ENCODE data around the gene FBXW12.

Gene FBXW12

DNA sequence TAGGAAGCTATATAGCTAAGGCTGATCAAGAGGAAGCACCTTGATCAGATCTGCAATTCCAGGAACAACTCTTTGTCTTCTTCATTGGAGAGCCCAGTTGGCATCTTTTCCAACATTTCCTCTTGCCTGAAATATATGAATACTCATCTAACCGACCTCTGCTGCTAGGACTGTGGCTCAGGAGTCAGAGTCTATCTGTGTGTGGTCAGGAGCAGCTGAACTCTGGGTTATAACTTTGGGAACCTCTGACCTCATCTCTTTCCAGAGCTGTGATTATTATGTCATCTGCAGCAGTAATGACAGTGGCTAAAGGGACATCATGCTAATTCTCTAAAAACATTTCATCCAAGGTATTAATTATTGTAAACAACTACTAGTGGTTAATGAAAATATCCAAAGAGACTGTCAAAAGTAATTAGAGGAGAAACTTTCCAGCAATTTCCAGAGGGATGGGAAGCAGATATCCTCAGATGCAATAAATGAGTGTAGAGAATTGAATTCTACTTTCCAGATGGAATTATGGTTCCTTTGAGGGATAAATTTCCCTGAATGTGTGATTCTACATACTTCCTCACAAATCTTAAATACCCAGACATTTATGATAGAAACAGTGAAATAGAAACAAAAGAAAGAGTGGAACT lies 27.0 kb upstream of the FBXW12 start:
- TF ChIP-seq, protein P1, sequence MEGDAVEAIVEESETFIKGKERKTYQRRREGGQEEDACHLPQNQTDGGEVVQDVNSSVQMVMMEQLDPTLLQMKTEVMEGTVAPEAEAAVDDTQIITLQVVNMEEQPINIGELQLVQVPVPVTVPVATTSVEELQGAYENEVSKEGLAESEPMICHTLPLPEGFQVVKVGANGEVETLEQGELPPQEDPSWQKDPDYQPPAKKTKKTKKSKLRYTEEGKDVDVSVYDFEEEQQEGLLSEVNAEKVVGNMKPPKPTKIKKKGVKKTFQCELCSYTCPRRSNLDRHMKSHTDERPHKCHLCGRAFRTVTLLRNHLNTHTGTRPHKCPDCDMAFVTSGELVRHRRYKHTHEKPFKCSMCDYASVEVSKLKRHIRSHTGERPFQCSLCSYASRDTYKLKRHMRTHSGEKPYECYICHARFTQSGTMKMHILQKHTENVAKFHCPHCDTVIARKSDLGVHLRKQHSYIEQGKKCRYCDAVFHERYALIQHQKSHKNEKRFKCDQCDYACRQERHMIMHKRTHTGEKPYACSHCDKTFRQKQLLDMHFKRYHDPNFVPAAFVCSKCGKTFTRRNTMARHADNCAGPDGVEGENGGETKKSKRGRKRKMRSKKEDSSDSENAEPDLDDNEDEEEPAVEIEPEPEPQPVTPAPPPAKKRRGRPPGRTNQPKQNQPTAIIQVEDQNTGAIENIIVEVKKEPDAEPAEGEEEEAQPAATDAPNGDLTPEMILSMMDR (conservative IDR thresholded peaks at IDR 0.05; ENCODE audit: low read depth): no peak
- ChIA-PET POLR2A (ENCODE audit: low non-redundant PET) (no interaction called here), CTCF (no interaction called here)
- no peak overlapping the region for H3K27ac ChIP-seq
- DNase-seq (ENCODE audit: low spot score): no peak

DNA sequence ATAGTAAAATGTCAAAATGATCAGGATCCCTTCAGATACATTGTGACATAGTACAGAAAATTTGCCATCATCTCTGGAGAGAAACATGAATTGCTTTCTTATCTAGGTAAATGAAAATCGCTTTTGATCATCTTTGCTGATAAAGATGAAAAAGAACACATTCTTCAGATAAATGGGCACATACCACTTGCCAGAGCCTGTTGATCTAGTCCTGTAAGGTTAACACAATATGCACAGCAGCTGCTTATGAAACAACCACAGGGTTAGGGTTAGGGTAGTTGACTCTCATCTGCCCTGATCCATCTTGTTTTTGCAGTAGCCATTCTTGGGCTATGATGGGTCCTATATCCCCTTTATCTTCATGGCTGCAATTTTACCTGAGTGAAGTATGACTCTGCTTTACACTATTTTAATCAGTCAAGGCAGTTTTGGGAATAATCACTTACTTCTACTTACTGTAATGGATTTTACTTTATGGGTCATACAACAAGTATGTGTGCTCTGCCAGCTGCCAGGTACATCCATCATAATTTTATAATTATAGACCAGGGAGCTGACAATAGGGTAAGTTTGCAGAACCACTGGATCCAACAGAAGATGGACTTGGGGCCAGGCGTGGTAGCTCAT lies 26.0 kb upstream of the FBXW12 start:
- DNase-seq (ENCODE audit: low spot score): no peak
- POLR2A ChIA-PET (ENCODE audit: low non-redundant PET): no interaction called here
- CTCF ChIA-PET: no interaction called here
- no peak overlapping the region for H3K27ac ChIP-seq
- TF ChIP-seq, protein P1 (conservative IDR thresholded peaks at IDR 0.05; ENCODE audit: low read depth): no peak

DNA sequence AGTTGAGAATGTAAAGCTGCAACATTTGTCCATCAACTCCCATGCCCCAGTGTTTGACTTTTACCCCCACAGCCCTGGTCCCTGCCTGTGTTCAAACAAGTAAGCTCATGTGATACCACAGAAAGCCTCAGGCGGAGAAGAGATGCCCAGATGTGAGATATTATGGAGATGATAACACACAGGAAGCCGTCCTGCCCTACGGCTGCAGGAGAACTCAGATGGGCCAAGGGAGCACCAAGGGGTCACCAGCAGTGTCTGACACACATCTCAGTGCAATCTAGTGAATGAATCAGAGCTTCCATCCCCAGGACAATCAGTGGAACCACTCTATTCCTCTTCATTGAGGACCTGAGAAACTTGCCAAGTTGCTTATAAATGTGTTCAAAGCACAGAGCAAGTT lies 24.5 kb upstream of the FBXW12 start:
- no peak overlapping the region for H3K27ac ChIP-seq
- DNase-seq (ENCODE audit: low spot score): no peak
- CTCF ChIA-PET: no interaction called here
- POLR2A ChIA-PET (ENCODE audit: low non-redundant PET): no interaction called here
- TF ChIP-seq, protein P1 (conservative IDR thresholded peaks at IDR 0.05; ENCODE audit: low read depth): no peak

DNA sequence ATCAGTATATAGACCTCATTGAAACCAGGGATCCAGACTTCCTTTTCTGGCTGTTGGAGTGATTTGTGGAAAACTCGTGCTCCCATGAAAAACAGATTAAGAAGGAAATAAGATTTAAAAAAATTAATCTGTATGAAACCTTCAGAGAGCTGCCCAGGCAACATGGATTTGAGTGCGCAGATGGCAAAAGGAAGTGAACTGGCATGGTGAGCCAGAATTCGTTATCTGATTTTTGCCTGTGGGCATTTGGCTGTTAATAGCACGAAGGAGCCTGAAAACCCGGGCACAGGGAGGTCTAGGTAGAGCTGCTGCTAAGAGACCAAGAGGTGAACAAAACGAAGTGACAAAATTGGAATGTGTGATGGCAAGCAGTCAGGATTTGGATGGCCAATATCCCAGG lies 19.5 kb upstream of the FBXW12 start:
- ChIA-PET POLR2A (ENCODE audit: low non-redundant PET) (no interaction called here), CTCF (no interaction called here)

DNA sequence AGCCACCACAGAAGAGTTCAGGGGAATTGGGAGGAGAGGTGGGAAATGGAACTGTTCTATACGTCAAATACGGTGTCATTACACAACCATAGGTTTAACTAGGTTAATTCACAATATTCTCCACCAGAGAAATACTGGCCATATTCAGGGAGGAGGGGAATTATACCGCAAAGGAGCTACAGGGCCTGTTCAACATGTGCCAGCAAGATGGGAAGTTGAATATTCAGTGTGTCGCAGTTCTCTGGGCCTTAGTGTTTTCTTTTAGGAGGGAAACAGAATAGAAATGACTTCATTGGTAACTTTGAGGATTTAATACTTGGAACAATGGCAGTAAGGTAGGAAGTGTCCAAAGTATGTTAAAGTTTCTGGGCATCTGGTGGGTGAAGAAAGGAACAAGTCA lies 18.0 kb upstream of the FBXW12 start:
- no peak for DNase-seq (ENCODE audit: low spot score)
- CTCF ChIA-PET: no interaction called here
- TF ChIP-seq, protein P1 (conservative IDR thresholded peaks at IDR 0.05; ENCODE audit: low read depth): no peak
- no peak overlapping the region for H3K27ac ChIP-seq
- POLR2A ChIA-PET (ENCODE audit: low non-redundant PET): no interaction called here

More for the DNA sequence above, 19.5 kb upstream of the FBXW12 start:
- no peak overlapping the region for H3K27ac ChIP-seq
- no peak for DNase-seq (ENCODE audit: low spot score)
- TF ChIP-seq, protein P1 (conservative IDR thresholded peaks at IDR 0.05; ENCODE audit: low read depth): no peak

DNA sequence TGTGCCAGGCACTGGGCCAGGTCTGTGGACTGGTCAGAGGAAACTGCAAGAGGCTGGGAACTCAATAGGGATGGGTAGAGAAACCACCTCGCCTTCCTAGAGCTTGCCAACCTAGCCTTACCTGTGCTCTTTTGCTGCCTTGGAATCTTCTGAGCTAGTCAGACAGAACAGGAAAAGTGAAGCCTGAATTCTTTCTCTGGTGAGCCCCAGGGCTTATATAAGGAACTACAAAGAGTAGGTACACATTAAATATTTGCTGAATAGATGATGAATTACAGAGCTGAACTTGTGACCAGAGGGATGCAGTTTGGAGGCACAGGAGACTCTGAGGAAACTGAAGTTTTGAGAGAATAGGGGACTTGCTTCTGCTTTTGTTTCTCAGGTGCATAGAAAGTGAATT lies 15.6 kb upstream of the FBXW12 start:
- H3K27ac ChIP-seq: no peak overlapping the region
- CTCF ChIA-PET: no interaction called here
- TF ChIP-seq, protein P1 (conservative IDR thresholded peaks at IDR 0.05; ENCODE audit: low read depth): no peak
- DNase-seq (ENCODE audit: low spot score): no peak
- POLR2A ChIA-PET (ENCODE audit: low non-redundant PET): no interaction called here

All from RWPE1 (cell line).